Epithelial cell of alveolus of lung (primary cell): ENCODE measurements around the gene NKAIN4. TPM values are rescaled to one million over a fixed set of nuclear protein-coding genes. Genes with fewer than 3 reads are reported as not detected.

ENCODE experiments used
- total RNA-seq: library from RNA; depleted of rRNA; stranded (reverse); fragments of >200 nt; gene quantifications from 2 replicates; pipeline ENCODE4 v1.2.1, GENCODE V29; 2015

The NKAIN4 gene
- total RNA-seq = 3.7 TPM in 1 of 2 replicates, not detected in the other

DNA sequence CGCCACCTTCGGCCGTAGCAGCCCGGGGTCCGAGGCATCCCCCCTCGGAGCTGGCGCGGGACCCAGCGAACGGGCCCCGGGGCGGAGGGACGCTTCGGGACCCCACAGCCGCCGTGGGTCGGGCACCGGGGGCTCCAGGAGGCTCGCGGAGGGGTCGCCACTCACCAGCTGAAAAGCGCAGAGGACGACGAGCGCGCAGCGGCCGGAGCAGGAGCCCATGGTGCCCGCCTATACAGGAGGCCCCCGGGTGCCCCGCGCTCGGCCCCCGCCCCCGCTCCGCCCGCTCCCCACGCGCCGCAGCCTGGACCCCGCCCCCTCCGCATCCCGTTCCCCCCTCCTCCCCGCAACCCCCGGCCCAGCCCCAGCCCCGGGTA lies at the start of gene NKAIN4:
TSS of gene NKAIN4 (minus strand) at position 232 of the 374 bp plus-strand sequence. CDS start at position 219, 13 bp downstream.

DNA sequence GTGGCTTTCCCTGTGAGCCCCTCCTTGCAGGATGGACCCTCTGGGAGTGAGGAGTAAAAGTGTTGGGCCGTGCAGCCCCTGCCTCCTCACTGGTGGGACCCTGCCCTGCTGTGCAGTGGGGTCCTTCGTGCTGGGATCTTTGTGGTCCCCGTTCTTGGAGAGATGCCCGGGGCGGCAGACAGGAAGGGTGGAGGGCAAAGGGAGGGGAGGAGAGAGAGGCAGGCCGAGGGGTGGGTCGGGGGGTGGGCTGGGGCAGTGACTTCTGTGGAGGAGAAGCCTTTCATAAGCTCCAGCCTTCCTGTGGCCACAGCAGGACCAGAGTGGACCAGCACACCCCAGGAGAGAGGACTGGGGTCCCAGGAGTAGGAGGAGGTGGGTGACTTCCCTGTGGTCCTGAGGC lies 38.6 kb upstream of the NKAIN4 start, which contains the start of gene COL20A1:
TSS of gene COL20A1 (plus strand) at position 283 of the 400 bp plus-strand sequence. CDS start 1,922 bp downstream, outside the sequence.

DNA sequence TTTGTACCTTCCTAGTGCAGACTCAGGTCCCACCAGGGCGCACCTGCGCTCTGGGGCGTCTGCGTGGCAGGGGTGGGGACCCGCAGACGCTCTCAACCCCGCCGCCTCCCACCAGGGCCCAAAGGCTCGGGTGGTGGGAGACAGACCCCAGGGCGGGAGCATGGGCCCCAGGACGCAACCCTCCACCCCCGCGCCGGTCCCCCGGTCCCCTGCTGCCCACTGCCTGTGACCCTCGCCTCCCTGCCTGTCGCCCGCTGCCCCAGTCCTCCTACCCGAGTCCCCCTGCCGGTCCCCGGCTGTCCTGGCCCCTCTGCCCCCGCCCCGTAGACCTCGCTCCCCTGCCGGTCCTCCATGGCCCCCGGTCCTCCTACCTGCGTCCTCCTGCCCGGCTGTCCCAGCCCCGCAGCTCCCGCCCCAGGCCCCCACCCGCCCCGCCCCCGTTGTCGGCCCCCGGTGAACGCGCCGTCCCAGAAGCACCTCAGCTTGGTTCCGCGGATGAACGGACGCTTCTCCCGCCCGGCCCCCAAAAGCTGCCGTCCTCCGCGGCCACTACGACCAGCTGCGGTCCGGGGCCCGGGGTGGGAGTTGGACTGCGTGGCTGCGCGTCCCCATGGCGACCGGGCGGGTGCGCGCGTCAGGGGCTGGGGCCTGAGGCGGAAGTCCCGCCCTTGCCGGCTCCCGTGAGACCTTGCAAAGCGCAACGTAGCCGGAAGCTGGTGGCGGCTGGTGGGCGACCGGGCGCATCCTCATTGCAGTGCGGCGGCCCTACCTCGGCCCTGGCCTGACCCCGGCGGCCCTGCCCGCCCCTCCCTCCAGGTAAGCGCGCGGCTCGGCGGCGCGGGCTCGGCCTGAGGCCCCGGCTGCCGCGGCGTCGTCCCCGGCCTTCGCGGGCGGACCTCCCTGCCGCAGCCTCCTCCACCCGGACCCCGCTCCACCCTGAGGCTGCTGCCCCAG lies 18.1 kb upstream of the NKAIN4 start, which contains the start of gene ARFGAP1:
TSS of gene ARFGAP1 (plus strand) at position 709 of the 954 bp plus-strand sequence. CDS start 2,768 bp downstream, outside the sequence.

DNA sequence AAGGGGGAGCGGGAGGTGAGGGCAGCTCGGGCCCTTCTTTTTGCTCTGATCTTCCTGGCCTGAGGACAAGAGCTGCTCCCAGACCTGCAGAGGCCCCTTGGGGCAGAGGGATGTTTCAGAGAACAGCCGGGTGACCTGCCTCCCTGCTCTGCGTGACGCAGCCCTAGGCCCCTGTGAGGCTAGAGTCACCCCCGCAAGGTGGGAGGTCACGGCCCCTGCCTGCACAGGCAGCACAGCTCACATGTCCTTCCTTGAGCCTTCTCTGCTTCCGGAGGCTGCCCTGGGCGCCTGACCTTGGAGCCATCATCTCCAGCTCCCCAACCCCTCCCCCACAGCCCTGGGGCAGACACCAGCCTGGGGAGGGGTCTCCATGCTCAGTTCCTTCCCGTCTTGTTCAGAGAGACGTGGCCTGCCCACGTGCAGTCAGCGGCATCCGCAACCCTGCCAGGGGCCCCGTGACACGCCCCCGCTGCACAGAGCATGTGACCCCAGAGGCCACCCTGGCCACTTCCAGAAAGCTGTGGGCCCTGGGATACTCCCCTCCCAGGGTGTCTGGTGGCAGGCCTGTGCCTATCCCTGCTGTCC lies 18.8 kb downstream of the NKAIN4 start, which contains the start of gene BIRC7:
TSS of gene BIRC7 (plus strand) at position 507 of the 585 bp plus-strand sequence. CDS start 192 bp downstream, outside the sequence.

DNA sequence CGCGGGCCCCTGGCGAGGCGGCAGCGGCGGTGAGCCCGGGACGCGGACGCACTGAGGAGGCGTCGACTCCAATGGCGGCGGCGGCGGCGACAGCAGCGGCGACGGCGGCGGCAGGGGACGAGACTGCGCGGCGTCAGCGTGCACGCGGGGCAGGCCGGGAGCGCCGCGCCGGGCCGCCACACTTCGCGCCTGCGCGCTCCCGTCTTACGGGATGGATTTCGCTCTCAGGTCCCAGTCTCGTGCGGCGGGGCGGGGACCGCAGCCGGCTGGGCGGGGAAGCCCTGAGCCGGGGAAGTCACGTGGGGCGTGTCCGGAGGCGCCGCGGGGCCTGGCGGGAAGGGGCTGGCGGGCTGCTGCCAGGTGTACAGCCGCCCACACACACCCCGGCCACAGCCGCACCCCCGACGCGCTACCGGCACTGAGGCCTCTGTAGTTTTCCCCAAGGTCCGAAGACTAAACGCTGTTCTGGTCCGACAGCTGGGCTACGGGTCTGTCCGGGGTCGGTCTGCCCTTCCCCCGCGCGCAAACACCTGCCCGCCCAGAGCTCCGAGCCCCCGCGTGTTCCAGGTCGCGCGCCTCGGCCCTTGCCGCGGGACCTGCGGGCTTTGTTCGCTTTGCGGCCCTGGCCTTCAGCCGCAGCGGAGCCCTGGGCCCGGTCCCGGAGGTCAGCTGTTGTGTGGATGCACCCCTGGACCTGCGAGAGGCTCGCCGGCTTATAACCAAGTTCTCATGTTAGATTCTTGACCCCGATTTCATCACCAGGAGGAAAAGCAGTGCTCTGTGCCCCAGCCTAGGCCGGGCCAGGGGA lies 38.0 kb downstream of the NKAIN4 start, which contains the start of gene YTHDF1:
TSS of gene YTHDF1 (minus strand) at position 91 of the 808 bp plus-strand sequence. CDS start 239 bp downstream, outside the sequence.

Other genes starting within 250 kb of the NKAIN4 start
- gene BHLHE23, start 247.5 kb downstream of the NKAIN4 start, total RNA-seq = not detected in 2 replicates
- gene YTHDF1, start 38.3 kb downstream of the NKAIN4 start, total RNA-seq = 25.1 and 38.6 TPM in 2 replicates
- gene BIRC7, start 18.6 kb downstream of the NKAIN4 start, total RNA-seq = not detected in 2 replicates
- gene ARFGAP1, start 18.4 kb upstream of the NKAIN4 start, total RNA-seq = 61.7 and 70.9 TPM in 2 replicates
- gene COL20A1, start 38.7 kb upstream of the NKAIN4 start, total RNA-seq = not detected in 2 replicates
- not detected in 2 replicates for gene CHRNA4, start 106.9 kb upstream of the NKAIN4 start, total RNA-seq
- gene KCNQ2, start 218.2 kb upstream of the NKAIN4 start, total RNA-seq = not detected in 2 replicates
- 1.3 and 1.4 TPM in 2 replicates for gene EEF1A2, start 244.6 kb upstream of the NKAIN4 start, total RNA-seq